ENCODE measurements around the gene PRDX1.

The PRDX1 gene

DNA sequence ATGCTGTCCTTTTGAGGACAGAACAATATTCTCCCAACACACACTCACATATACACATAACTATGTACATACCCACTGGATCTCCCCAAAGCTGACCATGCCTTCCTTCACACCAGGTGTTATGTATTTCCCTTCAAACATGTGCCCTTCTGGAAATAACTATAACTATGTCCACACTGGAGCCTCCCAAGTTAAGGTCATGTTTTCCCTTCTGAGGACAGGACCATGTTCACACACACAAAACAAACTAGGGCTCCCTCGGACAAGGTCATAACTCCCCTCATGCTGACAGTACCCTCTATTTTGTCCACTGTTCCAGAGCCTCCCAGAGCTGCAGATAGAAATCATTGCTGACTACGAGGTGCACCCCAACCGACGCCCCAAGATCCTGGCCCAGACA, 13.8 kb downstream of the PRDX1 start:
- DNase-seq = no peak
- Histone ChIP-seq H3K9me2 (replicated peaks; ENCODE audit: insufficient read depth, low read length) (no peaks in the 10 kb centered on the region), H2AFZ (ENCODE audit: low read length) (no peak overlapping the region), H3F3A (ENCODE audit: insufficient read depth, low read length) (peaks cover 28% of the 10 kb centered on the region), H3K9me3 (replicated peaks; ENCODE audit: insufficient read depth, low read length) (no peaks in the 10 kb centered on the region), H4K20me1 (ENCODE audit: insufficient read depth, low read length) (no peaks in the 10 kb centered on the region), H3K4me2 (ENCODE audit: low read depth, low read length) (no peak overlapping the region), H3K36me3 (replicated peaks; ENCODE audit: insufficient read depth, low read length) (peaks cover 10% of the 10 kb centered on the region), H3K4me3 (ENCODE audit: low read length) (no peak overlapping the region), H3K27ac (ENCODE audit: low read length) (no peak overlapping the region), H3K9ac (ENCODE audit: low read length) (no peak overlapping the region), H3K4me1 (ENCODE audit: low read length) (no peaks in the 10 kb centered on the region), H3K79me2 (ENCODE audit: low read length) (peaks cover 16% of the 10 kb centered on the region; the same call in 1 of the 2 replicates), H3K27me3 (replicated peaks; ENCODE audit: insufficient read depth, low read length) (no peaks in the 10 kb centered on the region)
- TF ChIP-seq CTCF (IDR thresholded peaks at IDR 0.05; ENCODE audit: low read length) = no peak
- TF ChIP-seq EZH2 (optimal IDR thresholded peaks at IDR 0.05; ENCODE audit: low read depth, low read length) = no peak
- no peak for TF ChIP-seq EZH2phosphoT487 (IDR thresholded peaks at IDR 0.05; ENCODE audit: low read length)

GRCh38 chr1:45507195-45507594, 14.5 kb downstream of the PRDX1 start:
- DNase-seq = no peak
- Histone ChIP-seq H4K20me1 (ENCODE audit: insufficient read depth, low read length) (no peaks in the 10 kb centered on the region), H3K4me1 (ENCODE audit: low read length) (no peaks in the 10 kb centered on the region), H3K27ac (ENCODE audit: low read length) (no peak overlapping the region), H3K36me3 (replicated peaks; ENCODE audit: insufficient read depth, low read length) (peaks cover 10% of the 10 kb centered on the region), H3K27me3 (replicated peaks; ENCODE audit: insufficient read depth, low read length) (no peaks in the 10 kb centered on the region), H3K4me3 (ENCODE audit: low read length) (no peak overlapping the region), H3K9me2 (replicated peaks; ENCODE audit: insufficient read depth, low read length) (no peaks in the 10 kb centered on the region), H2AFZ (ENCODE audit: low read length) (no peak overlapping the region), H3F3A (ENCODE audit: insufficient read depth, low read length) (peaks cover 28% of the 10 kb centered on the region), H3K79me2 (ENCODE audit: low read length) (peaks cover 11% of the 10 kb centered on the region; the same call in 1 of the 2 replicates), H3K9ac (ENCODE audit: low read length) (no peak overlapping the region), H3K9me3 (replicated peaks; ENCODE audit: insufficient read depth, low read length) (no peaks in the 10 kb centered on the region), H3K4me2 (ENCODE audit: low read depth, low read length) (no peak overlapping the region)
- TF ChIP-seq EZH2phosphoT487 (IDR thresholded peaks at IDR 0.05; ENCODE audit: low read length) (no peak), CTCF (IDR thresholded peaks at IDR 0.05; ENCODE audit: low read length) (no peak), EZH2 (optimal IDR thresholded peaks at IDR 0.05; ENCODE audit: low read depth, low read length) (no peak)

- peaks cover 12% of the 10 kb centered on the region for H3K4me1 ChIP-seq (ENCODE audit: low read length)
- TF ChIP-seq EZH2phosphoT487 (IDR thresholded peaks at IDR 0.05; ENCODE audit: low read length) = no peak
- no peak for TF ChIP-seq CTCF (IDR thresholded peaks at IDR 0.05; ENCODE audit: low read length)
- no peak for TF ChIP-seq EZH2 (optimal IDR thresholded peaks at IDR 0.05; ENCODE audit: low read depth, low read length)
- peaks cover 16% of the 10 kb centered on the region; the same call in 1 of the 2 replicates for H3K79me2 ChIP-seq (ENCODE audit: low read length)
- H3K36me3 ChIP-seq (replicated peaks; ENCODE audit: insufficient read depth, low read length) = no peaks in the 10 kb centered on the region
- H3K4me2 ChIP-seq (ENCODE audit: low read depth, low read length) = no peak overlapping the region
- no peak overlapping the region for H3K4me3 ChIP-seq (ENCODE audit: low read length)
- no peak overlapping the region for H3K27ac ChIP-seq (ENCODE audit: low read length)
- no peaks in the 10 kb centered on the region for H4K20me1 ChIP-seq (ENCODE audit: insufficient read depth, low read length)
- no peaks in the 10 kb centered on the region for H3K9me3 ChIP-seq (replicated peaks; ENCODE audit: insufficient read depth, low read length)
- H3K9ac ChIP-seq (ENCODE audit: low read length) = no peak overlapping the region
- H3K9me2 ChIP-seq (replicated peaks; ENCODE audit: insufficient read depth, low read length) = no peaks in the 10 kb centered on the region
- H3K27me3 ChIP-seq (replicated peaks; ENCODE audit: insufficient read depth, low read length) = no peaks in the 10 kb centered on the region
- peaks cover 14% of the 10 kb centered on the region for H3F3A ChIP-seq (ENCODE audit: insufficient read depth, low read length)
- no peak overlapping the region for H2AFZ ChIP-seq (ENCODE audit: low read length)
- DNase-seq = no peak
Measured at GRCh38 chr1:45503462-45504360, 18.0 kb downstream of the PRDX1 start.
